Mesothelial cell of epicardium (in vitro differentiated cells): ENCODE data around the gene SMARCC1. TPM values are rescaled to one million over a fixed set of nuclear protein-coding genes. Genes with fewer than 3 reads are reported as not detected.

Experiments
- DNase-seq, 2 experiments: peaks; one replicate each; pipeline ENCODE4 v3.0.0; 2021; ENCODE audit warnings: low spot score in 2 of 2; ENCODE audit not compliant: unreplicated experiment in 2 of 2
- H3K27ac Mint-ChIP-seq: 2 replicates; pipeline ENCODE4 v1.8.0; 2021; ENCODE audit warnings: mixed read lengths
- H3K27me3 Mint-ChIP-seq: 2 replicates; pipeline ENCODE4 v1.8.0; 2021; ENCODE audit warnings: low read depth, mixed read lengths
- H3K36me3 Mint-ChIP-seq: 2 replicates; pipeline ENCODE4 v1.8.0; 2021; ENCODE audit warnings: mixed read lengths
- H3K4me1 Mint-ChIP-seq: 2 replicates; pipeline ENCODE4 v1.8.0; 2021; ENCODE audit warnings: mixed read lengths
- H3K4me3 Mint-ChIP-seq: 2 replicates; pipeline ENCODE4 v1.8.0; 2021; ENCODE audit warnings: mild to moderate bottlenecking, moderate library complexity, mixed read lengths
- H3K9me3 Mint-ChIP-seq: 2 replicates; pipeline ENCODE4 v1.8.0; 2021; ENCODE audit warnings: mixed read lengths
- total RNA-seq: library from RNA; stranded (reverse); gene quantifications from 3 replicates; pipeline ENCODE4 v1.2.1, GENCODE V29; 2021
- TF ChIP-seq, protein P1 (sequence below): fragments of 200-600 bp; sonication (generic); IDR thresholded peaks from one replicate; pipeline ENCODE4 v1.5.0; 2021; ENCODE audit warnings: antibody characterized with exemption; ENCODE audit not compliant: unreplicated experiment

The SMARCC1 gene
- total RNA-seq, 1 donor from 2014 or later, result 215 TPM

DNA sequence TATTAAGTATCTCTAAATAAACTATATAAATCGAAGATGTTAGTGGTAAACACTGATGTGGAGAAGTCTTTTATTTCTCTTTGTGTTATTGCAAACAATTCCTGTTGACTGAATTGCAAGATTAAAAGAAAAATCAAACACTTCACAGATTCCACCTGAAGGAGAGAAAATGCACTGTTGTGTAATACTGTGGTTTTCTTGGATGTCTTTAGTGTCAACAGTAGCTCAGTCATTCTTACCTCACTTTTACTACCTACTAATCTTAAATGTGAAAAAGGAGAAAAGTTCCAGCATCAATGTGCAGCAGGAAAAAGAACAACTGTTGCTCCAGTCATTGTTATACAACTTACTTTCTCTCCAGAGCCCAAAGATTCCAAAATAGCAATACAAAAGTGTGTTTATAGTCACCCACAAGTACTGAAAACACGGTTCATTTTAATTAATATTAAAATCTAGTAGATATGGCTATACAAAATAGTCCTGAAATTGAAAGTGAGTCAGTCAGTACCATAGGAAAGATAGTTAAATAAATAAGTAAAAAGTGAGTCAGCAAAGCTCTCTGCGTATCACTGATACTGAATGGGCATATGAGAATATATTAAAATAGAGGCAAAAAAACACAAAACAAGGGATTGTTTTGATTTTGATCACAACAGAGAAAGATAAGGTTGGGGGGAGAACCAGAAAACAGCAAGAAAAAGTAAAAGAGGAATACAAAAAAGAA, 112.5 kb downstream of the SMARCC1 start:
- Mint-ChIP-seq H3K4me1 (no peaks in the 10 kb centered on the region), H3K36me3 (peaks cover 34% of the 10 kb centered on the region), H3K9me3 (no peaks in the 10 kb centered on the region), H3K27me3 (no peaks in the 10 kb centered on the region), H3K4me3 (no peak overlapping the region), H3K27ac (no peak overlapping the region)
- TF ChIP-seq, protein P1, sequence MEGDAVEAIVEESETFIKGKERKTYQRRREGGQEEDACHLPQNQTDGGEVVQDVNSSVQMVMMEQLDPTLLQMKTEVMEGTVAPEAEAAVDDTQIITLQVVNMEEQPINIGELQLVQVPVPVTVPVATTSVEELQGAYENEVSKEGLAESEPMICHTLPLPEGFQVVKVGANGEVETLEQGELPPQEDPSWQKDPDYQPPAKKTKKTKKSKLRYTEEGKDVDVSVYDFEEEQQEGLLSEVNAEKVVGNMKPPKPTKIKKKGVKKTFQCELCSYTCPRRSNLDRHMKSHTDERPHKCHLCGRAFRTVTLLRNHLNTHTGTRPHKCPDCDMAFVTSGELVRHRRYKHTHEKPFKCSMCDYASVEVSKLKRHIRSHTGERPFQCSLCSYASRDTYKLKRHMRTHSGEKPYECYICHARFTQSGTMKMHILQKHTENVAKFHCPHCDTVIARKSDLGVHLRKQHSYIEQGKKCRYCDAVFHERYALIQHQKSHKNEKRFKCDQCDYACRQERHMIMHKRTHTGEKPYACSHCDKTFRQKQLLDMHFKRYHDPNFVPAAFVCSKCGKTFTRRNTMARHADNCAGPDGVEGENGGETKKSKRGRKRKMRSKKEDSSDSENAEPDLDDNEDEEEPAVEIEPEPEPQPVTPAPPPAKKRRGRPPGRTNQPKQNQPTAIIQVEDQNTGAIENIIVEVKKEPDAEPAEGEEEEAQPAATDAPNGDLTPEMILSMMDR, result no peak
- DNase-seq, result no peak

DNA sequence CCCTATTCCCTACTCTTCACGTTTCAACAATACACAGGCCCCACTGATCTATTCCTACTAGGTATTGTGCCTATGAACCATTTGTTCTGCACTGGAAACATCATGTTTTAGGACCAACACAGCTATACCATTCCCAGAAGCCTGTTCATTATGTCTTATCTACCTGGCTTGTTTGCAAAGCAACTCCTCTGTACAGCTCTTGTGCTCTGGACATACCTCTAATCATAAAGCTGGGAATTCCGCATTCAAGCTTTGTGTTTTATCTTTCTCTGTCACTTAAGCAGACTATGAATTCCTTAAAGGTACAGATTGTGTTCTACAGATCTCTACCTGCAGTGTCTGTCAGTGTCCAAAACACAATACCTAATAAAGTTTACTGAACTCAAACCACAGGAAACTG, 115.6 kb downstream of the SMARCC1 start:
- Mint-ChIP-seq H3K27me3 (no peaks in the 10 kb centered on the region), H3K27ac (peak overlapping the region; percentile 30), H3K4me1 (no peaks in the 10 kb centered on the region), H3K36me3 (peaks cover 18% of the 10 kb centered on the region), H3K9me3 (no peaks in the 10 kb centered on the region), H3K4me3 (no peak overlapping the region)
- TF ChIP-seq, protein P1, result no peak
- DNase-seq, result no peak

DNA sequence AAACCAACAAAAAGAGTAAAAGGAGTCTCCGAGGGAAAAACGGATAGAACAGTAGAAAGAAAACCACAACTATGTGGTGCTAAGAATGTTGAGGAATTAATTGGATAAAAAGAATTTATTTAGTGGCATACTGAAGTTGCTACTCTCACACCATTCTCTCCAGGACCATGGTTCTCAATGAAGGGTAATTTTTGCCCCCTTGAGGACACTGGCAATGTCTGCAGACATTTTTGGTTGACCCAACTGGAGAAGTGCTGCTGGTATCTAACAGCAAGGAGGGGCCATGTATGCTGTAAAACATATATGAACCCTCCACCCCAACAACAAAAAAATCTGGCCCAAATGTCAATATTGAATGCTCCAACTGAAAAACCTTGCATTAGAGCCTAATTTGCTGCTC, 117.2 kb downstream of the SMARCC1 start:
- H3K4me1 Mint-ChIP-seq, result no peaks in the 10 kb centered on the region
- TF ChIP-seq, protein P1, result no peak
- H3K4me3 Mint-ChIP-seq, result no peak overlapping the region
- H3K27ac Mint-ChIP-seq, result peak overlapping the region; percentile 43
- DNase-seq, result no peak
- no peaks in the 10 kb centered on the region for H3K27me3 Mint-ChIP-seq
- peaks cover under 1% of the 10 kb centered on the region for H3K9me3 Mint-ChIP-seq
- peaks cover 24% of the 10 kb centered on the region for H3K36me3 Mint-ChIP-seq

DNA sequence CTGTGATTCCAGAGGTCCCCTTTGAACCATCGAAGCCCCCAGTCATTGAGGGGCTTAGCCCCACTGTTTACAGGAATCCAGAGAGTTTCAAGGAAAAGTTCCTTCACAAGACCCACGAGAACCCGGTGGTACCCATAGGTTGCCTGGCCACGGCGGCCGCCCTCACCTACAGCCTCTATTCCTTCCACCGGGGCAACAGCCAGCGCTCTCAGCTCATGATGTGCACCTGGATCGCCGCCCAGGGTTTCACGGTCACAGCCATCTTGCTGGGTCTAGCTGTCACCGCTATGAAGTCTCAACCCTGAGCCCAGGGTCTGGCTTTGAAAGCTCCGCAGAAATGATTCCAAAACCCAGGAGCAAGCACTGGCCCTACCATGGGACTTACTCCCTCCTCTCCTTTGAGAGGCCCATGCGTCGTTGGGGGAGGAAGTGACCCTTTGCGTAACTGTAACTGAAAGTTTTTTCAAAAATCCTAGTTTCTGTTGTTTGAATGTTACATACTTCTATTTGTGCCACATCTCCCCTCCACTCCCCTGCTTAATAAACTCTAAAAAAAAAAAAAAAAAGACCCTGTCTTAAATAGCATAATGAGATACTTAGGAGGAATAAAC, 118.0 kb downstream of the SMARCC1 start:
- H3K27me3 Mint-ChIP-seq, result no peaks in the 10 kb centered on the region
- H3K9me3 Mint-ChIP-seq, result peaks cover 3% of the 10 kb centered on the region
- no peak for DNase-seq
- H3K36me3 Mint-ChIP-seq, result peaks cover 28% of the 10 kb centered on the region
- TF ChIP-seq, protein P1, result no peak
- peak overlapping the region; percentile 71 for H3K27ac Mint-ChIP-seq
- no peak overlapping the region for H3K4me3 Mint-ChIP-seq
- H3K4me1 Mint-ChIP-seq, result no peaks in the 10 kb centered on the region

DNA sequence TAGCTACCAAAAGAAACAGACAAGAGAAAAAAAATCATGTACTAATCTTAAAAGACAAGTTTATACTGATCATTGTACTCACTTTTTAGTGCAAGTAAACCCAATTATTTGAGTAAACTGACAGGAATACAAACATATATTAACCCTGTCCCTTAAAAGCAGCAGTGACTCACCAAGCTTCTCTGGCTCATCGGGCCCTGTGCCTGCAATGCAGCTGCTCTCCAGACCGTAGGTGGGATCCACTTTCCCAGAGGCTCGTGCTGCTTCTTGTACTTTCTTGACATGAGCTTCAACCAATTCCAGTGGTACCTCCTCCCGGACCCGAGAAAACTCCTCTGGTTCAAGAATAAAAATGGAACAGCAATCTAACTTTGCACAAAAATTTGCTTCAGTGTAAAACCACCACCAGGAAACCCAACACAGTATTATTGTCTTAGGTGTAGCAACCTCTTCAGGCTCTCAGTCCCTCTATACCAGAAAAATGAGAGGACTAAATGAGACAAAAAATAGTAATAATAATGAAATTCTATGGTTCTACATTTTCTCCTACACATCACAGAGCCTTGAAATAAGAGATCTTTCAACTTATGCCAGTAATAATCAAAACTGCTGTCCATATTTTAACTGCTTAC, 120.5 kb downstream of the SMARCC1 start:
- H3K27me3 Mint-ChIP-seq, result no peaks in the 10 kb centered on the region
- TF ChIP-seq, protein P1, result no peak
- H3K36me3 Mint-ChIP-seq, result peaks cover 48% of the 10 kb centered on the region
- peak overlapping the region; percentile 66 for H3K27ac Mint-ChIP-seq
- H3K9me3 Mint-ChIP-seq, result peaks cover 23% of the 10 kb centered on the region
- H3K4me1 Mint-ChIP-seq, result no peaks in the 10 kb centered on the region
- H3K4me3 Mint-ChIP-seq, result no peak overlapping the region
- no peak for DNase-seq
